Lung microvascular endothelial cell (primary cell): ENCODE data around the gene EREG. TPM values are rescaled to one million over a fixed set of nuclear protein-coding genes. Genes with fewer than 3 reads are reported as not detected.
A peak's percentile ranks its signal among the peaks of the same experiment; 100 is the strongest.

ENCODE experiments used
- DNase-seq, 2 donors: peaks; one replicate each; pipeline versions ENCODE4 v3.0.0 to v3.0.0-alpha.2; 2010; ENCODE audit warnings: low read depth in 2 of 2
- total RNA-seq: library from RNA; depleted of rRNA; stranded (reverse); fragments of >200 nt; gene quantifications from 2 replicates; pipeline ENCODE4 v1.2.1, GENCODE V29; 2014

The EREG gene
- total RNA-seq, 1 donor from 2014 or later: not detected

- no peak for DNase-seq
These were observed 20.9 kb upstream of the EREG start for GRCh38 chr4:74344031-74344430.

GRCh38 chr4:74353858-74354257 lies 11.1 kb upstream of the EREG start:
- DNase-seq: no peak

GRCh38 chr4:74357965-74358364 lies 7.0 kb upstream of the EREG start:
- DNase-seq: no peak

- DNase-seq: no peak
These were observed 3.3 kb upstream of the EREG start for GRCh38 chr4:74361671-74362070.

- no peak for DNase-seq
These were observed 2.6 kb upstream of the EREG start for GRCh38 chr4:74362347-74362746.

- no peak for DNase-seq
These were observed 691 bp upstream of the EREG start for GRCh38 chr4:74364256-74364651.

- DNase-seq: peak; percentile 15 to 37
These were observed 816 bp downstream of the EREG start for GRCh38 chr4:74365761-74366160.

- no peak for DNase-seq
These were observed 1.5 kb downstream of the EREG start for GRCh38 chr4:74366367-74366911.

- no peak for DNase-seq
These were observed 2.8 kb downstream of the EREG start for GRCh38 chr4:74367656-74368290.

GRCh38 chr4:74368596-74368995 lies 3.7 kb downstream of the EREG start:
- DNase-seq: no peak

- DNase-seq: no peak
These were observed 4.9 kb downstream of the EREG start for GRCh38 chr4:74369855-74370254.

GRCh38 chr4:74370912-74371311 lies 6.0 kb downstream of the EREG start:
- DNase-seq: peak; percentile 71 to 74

- DNase-seq: no peak
These were observed 9.2 kb downstream of the EREG start for GRCh38 chr4:74374128-74374527.

- DNase-seq: peak; percentile 28 to 75
These were observed 9.8 kb downstream of the EREG start for GRCh38 chr4:74374561-74375327.

- no peak for DNase-seq
These were observed 11.0 kb downstream of the EREG start for GRCh38 chr4:74375824-74376426.

- DNase-seq: peak; percentile 81 to 84
These were observed 12.0 kb downstream of the EREG start for GRCh38 chr4:74376888-74377483.

- no peak for DNase-seq
These were observed 12.8 kb downstream of the EREG start for GRCh38 chr4:74377714-74378113.

GRCh38 chr4:74378573-74378972 lies 13.6 kb downstream of the EREG start:
- DNase-seq: no peak

- no peak for DNase-seq
These were observed 15.0 kb downstream of the EREG start for GRCh38 chr4:74379912-74380311.

GRCh38 chr4:74385386-74385785 lies 20.4 kb downstream of the EREG start:
- DNase-seq: no peak

GRCh38 chr4:74386159-74386558 lies 21.2 kb downstream of the EREG start:
- no peak for DNase-seq

- DNase-seq: no peak
These were observed 22.8 kb downstream of the EREG start for GRCh38 chr4:74387790-74388189.
